Ovary (tissue), 3 donors: ENCODE data around the gene LCN10.

Experiments
- EP300 ChIP-seq: sonication (generic); formaldehyde crosslinking; IDR thresholded peaks from one replicate; pipeline ENCODE4 v1.6.1; 2017; ENCODE audit warnings: antibody characterized with exemption
- POLR2A ChIP-seq: fragments of 450-650 bp; IDR thresholded peaks from one replicate; pipeline ENCODE4 v1.6.1; 2017; ENCODE audit warnings: antibody characterized with exemption, mild to moderate bottlenecking, moderate library complexity
- TF ChIP-seq, protein P1 (sequence below), 3 donors: fragments of 450-650 bp in 2 of 3; fragments of 200-600 bp in 1 of 3; IDR thresholded peaks; one replicate each; pipeline versions ENCODE4 v1.5.1 to v1.8.0; 2016 to 2022; ENCODE audit warnings: antibody characterized with exemption in 3 of 3, mild to moderate bottlenecking in 1 of 3
- donor health status: DM: no; HTN: no; CAD: no.

GRCh38 chr9:136723362-136723976, 19.3 kb downstream of the LCN10 start:
- TF ChIP-seq, protein P1, sequence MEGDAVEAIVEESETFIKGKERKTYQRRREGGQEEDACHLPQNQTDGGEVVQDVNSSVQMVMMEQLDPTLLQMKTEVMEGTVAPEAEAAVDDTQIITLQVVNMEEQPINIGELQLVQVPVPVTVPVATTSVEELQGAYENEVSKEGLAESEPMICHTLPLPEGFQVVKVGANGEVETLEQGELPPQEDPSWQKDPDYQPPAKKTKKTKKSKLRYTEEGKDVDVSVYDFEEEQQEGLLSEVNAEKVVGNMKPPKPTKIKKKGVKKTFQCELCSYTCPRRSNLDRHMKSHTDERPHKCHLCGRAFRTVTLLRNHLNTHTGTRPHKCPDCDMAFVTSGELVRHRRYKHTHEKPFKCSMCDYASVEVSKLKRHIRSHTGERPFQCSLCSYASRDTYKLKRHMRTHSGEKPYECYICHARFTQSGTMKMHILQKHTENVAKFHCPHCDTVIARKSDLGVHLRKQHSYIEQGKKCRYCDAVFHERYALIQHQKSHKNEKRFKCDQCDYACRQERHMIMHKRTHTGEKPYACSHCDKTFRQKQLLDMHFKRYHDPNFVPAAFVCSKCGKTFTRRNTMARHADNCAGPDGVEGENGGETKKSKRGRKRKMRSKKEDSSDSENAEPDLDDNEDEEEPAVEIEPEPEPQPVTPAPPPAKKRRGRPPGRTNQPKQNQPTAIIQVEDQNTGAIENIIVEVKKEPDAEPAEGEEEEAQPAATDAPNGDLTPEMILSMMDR (IDR thresholded peaks at IDR 0.05), result no peak
- no peak for TF ChIP-seq POLR2A
- no peak for TF ChIP-seq EP300
